ENCODE data around the gene TCTN2.

The TCTN2 gene

DNA sequence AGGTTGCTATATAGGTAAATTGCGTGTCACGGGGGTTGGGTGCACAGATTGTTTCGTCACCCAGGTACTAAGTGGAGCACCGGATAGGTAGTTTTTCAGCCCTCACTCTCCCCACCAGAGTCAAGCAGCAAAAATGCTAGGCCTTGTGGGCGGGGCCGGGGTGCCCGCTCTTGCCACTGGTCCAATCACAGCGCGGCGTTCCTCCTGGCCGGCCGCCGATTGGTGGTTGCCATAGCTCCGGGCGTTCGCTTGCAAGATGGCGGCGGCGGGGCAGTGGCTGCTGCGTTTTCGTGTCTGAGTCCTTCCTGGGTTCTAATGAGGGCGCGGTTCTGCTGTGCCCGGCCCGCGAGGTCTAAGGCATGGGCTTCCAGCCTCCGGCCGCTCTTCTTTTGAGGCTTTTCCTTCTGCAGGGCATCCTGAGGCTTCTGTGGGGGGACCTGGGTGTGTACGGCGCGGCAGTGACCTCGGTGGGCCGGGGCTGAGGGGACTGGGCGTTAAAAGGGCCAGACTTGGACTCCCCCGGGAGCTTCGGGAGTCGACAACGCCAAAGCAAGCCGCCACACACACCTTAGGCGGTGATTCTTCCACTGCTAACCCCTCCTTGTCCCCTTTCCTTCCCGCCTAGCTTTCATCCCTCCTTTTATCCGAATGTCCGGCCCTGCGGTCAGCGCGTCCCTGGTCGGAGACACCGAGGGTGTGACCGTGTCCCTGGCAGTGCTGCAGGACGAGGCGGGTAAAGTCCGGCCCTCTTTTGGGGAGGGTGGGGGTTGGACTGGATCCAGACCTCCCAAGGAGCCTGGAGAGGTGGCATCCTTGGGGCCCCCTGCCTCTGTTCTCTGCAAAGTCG lies at the start of gene TCTN2:
Gene TCTN2, plus strand, starts transcription at position 232 of the 847 bp plus-strand sequence. Its CDS starts 128 bp downstream, at position 360.
- peak; percentile 75 to 77 for DNase-seq (ENCODE audit: low read depth in 2 of 2)

DNA sequence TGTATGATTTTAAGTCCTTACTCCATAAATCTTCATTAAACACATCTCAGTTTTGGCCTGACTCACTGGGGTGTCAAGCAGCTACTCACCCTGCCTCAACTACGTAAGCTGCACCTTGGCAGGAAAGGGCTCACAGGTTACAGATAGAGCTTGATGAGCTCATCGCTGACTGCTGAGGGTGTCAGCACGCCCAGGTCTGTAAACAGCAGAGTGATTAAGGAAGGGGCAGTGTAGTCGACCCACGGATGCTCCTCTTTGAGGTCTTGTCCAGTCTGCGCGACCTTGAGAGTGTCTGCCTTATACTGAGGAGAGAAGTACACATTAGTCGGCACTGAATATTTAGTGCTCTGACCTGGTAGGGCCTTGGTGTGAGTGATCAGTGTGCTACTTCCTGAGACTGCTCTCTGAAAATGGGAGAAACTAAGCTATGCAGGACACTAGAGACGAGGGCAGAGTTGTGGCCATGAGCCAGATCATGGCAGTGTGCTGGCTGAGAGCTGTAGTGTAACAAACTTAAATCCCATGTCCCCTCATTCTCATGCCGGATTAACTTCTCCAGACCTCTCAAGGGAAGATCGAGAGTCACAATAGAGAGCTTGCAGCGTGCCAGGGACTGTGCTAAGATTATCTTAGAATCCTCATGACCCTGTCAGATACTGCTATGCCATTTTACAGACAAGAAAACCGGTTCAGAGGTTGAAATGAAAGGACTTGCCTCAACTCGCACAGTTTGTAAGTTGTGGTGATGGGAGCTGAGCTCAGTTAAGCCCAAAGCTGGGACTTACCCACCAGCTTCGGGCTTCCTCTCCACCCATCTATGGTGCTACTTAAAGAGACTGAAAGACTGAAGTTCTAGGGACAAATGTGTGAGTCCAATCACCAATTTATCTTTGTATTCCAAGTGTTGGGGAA lies 49.0 kb upstream of the TCTN2 start:
- no peak for DNase-seq (ENCODE audit: low read depth in 2 of 2)

DNA sequence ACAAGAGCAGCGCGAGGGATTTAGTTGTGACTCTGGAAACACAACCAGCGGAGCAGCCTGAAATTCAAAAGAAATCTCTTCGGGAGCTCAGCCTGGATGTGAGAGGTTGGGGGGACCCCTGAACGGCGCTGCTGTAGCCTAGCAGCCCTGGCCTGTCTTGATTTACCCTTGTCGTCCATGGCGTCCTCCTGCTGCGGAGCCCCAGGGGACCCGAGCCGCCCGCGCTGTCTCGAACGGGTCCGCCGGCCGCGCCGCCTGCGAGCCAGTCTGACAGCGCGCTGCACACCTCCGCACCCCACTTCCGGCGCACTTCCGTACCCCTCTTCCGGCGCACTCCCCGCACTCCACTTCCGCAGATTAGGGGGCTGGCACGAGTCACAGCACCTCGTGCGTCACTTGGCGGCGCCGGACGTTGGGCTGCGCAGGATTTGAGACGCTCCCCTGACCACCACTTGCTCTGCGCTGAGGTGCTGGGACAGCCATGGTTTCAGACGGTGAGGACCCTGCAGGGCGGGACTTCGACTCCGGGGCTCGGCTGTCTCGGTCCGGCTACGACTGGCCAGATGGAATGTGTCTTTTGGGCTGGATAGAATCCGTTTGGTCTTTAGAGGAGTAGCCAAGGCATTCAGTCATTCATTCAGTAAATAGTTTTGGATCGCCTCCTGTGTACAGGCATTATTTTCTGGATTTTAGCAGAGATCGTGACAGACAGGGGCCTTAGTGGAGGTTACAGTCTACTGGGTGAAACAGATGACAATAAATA lies 37.4 kb upstream of the TCTN2 start, which contains the start of the genes EIF2B1 and GTF2H3:
Gene EIF2B1, minus strand, starts transcription at position 308 of the 763 bp plus-strand sequence. Its CDS starts 129 bp downstream, at position 179.
Gene GTF2H3, plus strand, starts transcription at position 451 of the 763 bp plus-strand sequence. Its CDS starts 31 bp downstream, at position 482.
- DNase-seq (ENCODE audit: low read depth in 2 of 2) = peak; percentile 88 to 90

DNA sequence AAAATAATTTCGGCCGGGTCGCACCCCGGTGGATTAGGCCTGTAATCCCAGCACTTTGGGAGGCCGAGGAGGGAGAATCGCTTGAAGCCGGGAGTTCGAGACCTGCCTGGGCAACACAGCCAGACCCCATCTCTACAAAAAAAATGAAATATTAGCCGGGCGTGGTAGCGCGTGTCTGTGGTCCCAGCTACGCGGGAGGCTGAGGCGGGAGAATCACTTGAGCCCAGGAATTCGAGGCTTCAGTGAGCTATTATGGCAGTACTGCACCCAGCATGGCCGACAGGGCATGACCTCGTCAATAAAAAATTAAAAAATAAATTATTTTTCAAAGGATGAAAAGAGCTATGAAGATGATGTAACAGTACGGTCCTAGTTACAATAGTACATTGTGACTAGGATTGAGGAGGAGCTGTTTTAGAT lies 36.8 kb upstream of the TCTN2 start:
- DNase-seq (ENCODE audit: low read depth in 2 of 2) = no peak

DNA sequence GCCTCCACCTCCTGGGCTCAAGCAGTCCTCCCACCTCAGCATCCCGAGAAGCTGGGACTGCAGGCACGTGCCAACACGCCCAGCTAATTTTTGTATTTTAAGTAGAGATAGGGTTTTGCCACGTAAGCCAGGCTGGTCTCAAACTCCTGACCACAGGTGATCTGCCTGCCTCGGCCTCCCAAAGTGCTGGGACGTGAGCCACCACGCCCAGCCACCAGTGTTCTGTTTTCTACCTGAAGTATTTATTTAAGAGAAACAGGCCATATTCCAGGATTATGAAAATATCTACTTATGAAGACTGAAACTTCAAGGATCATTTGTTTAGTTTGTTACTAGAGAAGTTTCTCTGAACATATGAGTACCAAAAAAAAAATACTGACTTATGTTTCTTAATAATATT lies 27.0 kb upstream of the TCTN2 start:
- DNase-seq (ENCODE audit: low read depth in 2 of 2) = no peak

DNA sequence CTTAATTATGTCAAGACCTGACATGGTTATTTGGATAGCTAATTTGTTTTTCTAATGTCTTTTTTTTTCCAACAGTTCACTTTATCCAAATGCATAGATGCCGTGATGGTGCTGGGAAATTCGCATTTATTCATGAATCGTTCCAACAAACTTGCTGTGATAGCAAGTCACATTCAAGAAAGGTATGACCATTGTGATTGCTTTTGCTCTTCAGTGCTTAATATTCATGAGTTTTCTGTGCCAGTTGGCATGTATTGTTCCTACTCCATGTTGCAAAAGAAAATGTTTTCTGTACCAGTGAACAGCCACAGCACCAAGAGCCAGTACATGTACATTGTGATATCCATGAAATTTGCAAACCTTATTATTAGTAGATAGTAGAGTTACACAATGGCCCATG lies 25.5 kb upstream of the TCTN2 start:
- DNase-seq (ENCODE audit: low read depth in 2 of 2) = no peak

DNA sequence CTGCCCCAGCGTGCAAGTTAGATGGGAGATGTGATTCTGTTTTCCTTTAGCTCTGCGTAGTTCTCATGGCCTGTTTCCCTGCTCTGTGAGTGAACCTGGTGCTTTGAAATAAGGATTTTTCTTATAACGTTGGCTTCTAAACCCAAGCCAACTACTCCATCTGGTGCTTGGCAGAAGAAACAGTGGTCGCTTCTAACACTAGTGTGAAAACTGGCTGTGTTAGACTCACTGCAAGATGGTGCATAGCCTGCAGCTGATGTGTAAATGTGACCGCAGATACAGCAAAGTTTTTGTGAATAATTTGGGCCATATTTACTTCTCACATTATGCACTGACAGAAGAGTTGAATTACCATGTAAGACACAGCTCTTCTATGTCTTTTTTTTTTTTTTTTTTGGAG lies 25.0 kb upstream of the TCTN2 start:
- DNase-seq (ENCODE audit: low read depth in 2 of 2) = no peak

DNA sequence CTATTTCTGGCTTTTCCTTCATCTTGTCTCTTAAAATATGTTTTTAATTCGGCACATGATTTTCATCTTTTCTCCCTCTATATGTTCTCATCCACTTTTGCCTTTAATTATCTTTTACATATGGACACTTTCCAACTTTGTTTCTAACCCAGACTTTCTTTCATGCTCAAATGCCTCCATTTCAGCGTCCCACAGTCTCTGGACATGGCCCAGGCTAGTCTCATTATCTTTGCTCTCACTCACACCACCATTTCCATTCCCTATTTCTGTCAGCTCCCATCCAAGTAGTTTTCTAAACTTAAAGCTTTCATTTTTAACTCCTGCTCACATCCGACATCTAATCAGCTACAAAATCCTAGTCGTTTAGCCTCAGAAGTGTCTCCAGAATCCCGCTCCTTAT lies 22.5 kb upstream of the TCTN2 start:
- DNase-seq (ENCODE audit: low read depth in 2 of 2) = no peak

DNA sequence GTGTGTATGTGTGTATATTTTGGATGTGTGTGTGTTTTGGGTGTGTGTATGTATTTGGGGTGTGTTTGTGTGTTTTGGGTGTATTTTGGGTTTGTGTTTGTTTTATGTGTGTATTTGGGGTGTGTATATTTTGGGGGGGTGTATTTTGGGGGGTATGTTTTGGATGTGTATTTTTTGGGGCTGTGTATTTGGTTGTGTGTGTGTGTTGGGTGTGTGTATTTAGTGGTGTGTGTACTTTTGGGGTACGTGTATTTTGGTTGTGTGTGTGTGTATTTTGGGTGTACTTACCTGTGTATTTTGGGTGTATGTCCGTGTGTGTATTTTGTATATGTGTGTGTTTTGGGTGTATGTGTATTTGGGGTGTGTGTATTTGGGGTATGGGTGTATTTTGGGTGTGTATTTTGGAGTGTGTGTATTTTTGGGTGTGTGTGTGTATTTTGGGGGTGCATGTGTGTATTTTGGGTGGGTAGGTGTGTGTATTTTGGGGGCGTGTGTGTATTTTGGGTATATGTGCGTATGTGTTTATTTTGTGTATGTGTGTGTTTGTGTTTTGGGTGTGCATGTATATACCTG lies 16.7 kb upstream of the TCTN2 start:
- no peak for DNase-seq (ENCODE audit: low read depth in 2 of 2)

DNA sequence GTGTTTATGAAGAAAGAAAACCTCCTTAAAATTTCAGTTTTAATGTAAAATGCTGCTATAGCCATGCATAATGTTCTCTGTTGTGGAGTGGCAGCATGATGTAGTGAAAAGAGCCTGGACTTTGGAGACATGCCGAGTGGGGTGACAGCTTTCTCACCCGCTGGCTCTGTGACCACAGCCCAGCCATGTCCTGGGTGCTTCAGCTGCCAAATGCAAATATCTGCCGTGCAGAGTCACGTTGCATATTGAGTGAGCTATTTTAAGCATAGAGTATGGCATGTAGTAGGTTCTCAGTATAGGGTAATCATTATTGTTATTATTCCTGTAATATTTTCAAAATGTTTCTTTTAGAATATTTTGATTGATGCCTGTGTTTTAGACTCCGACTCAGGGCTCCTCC lies 15.5 kb upstream of the TCTN2 start:
- no peak for DNase-seq (ENCODE audit: low read depth in 2 of 2)

DNA sequence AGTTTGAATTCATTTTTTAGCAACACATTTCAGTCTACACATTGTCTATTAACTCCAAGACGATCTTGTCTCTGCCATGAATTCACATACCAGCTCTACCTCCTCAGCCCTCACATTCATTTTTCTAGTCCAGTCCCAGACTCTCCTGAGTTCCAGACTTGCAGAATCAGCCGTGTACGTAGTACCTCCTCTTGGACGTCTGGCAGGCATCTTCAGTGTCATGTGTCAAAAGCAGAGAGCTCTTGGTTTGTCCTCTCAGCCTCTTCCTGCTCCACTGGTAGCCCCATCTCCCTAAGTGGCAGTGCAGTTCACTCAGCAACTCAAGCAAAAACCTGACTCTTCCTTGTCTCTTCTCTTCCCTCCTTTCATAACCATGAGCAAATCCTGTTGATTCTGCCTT lies 14.5 kb upstream of the TCTN2 start:
- no peak for DNase-seq (ENCODE audit: low read depth in 2 of 2)

DNA sequence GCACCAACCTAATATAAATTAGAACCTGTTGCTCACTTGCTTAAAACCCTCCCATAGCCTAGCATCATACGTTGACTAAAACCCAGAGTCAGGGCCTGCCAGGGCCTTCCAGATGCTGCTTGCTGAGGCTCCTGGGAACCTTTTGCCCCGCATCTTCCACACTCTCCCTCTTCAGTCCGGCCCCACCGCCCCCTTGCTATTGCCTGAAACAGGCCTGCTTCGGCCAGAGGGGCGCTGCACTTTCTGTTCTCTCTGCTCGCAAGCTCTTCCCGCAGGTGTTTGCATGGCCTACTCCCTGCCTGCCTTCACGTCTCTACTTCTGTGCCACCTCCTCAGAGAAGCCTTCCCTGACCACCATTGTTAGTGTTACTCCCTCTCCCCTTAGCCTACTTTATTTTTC lies 13.7 kb upstream of the TCTN2 start:
- DNase-seq (ENCODE audit: low read depth in 2 of 2) = no peak

DNA sequence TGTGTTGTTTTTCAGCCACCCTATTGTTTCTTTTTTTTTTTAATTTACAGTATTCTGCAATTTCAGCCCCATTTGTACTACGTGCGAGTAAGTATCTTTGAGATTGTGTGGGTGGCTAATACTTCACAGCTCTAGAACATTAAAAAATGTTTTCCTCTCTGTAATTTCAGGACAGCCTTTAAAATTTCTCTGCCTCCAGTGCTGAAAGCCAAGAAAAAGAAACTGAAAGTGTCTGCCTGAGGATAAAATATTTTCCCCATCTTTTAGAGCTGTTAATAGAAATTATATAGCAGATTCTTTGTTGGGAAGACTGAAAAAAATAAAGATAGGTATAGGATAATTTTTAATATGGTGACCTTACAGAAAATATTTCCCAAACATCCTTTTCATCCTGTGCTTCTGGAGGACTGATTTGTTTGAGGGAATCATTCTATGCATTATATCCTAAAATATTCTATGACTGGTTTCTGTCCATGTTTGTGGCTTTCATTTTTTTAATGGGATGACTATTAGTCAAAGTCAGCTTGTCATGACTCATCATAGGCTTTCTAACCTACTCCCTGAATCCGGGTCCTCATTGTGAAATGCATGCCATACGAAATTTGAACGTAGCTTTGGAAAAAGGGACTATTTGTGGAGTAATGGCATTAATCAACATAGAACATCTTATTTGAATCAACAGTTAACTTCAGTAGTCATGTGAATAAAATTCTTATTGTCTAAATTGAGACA lies 10.8 kb upstream of the TCTN2 start:
- peak; percentile 80 to 83 for DNase-seq (ENCODE audit: low read depth in 2 of 2)

DNA sequence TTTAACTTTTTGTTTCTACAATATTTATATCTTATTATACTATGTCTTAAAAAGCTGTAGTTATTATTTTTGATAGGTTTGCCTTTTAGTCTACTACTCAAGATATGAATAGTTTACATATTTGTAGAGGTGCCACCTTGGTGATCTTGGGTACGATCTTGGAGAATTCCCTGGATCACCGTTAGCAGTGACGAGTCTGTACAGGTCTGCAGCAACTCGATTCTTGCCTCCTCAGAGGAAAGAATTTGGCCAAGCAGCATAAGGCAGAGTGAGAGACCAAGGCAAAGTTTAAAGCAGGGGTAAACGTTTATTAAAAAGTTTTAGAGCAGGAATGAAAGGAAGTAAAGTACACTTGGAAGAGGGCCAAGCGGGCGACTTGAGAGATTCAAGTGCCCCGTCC lies 3.1 kb upstream of the TCTN2 start:
- no peak for DNase-seq (ENCODE audit: low read depth in 2 of 2)

DNA sequence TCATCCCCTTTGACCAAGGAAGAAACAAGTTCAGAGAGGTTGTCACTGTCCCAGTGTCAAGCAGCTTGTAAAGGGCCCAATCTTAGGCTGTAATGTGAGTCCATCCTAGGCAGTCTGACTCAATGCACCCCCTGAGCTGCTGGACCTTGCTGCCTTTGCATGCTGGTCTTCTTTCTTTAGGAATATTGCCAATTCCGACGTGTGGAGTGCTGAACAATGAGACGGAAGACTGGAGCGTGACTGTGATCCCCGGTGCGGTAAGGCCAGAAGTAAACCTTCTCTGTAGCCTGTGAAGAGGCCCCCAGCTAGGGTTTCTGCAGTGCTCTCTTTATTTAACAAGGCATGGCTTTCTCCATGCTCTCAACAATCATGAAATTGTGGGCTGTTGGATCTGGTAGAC lies 963 bp downstream of the TCTN2 start:
- no peak for DNase-seq (ENCODE audit: low read depth in 2 of 2)

DNA sequence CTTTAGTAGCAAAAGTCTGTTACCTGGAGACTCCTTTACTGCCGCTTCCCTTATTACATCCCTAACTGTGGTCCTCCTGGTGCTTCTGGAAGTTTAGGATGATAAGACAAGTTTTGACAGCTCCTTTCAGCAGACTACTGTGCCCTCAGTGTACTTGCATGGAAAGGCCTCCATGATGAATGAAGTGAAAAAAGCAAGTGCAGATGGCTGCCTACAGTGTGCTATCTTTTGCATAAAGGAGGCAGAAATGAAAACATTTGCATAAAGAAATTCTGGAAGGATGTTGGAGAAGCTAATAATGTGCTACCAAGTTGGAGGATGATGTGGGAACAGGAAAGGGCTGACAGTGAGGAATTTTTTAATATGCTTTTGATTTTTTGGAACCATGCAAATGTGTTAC lies 4.5 kb downstream of the TCTN2 start:
- no peak for DNase-seq (ENCODE audit: low read depth in 2 of 2)

DNA sequence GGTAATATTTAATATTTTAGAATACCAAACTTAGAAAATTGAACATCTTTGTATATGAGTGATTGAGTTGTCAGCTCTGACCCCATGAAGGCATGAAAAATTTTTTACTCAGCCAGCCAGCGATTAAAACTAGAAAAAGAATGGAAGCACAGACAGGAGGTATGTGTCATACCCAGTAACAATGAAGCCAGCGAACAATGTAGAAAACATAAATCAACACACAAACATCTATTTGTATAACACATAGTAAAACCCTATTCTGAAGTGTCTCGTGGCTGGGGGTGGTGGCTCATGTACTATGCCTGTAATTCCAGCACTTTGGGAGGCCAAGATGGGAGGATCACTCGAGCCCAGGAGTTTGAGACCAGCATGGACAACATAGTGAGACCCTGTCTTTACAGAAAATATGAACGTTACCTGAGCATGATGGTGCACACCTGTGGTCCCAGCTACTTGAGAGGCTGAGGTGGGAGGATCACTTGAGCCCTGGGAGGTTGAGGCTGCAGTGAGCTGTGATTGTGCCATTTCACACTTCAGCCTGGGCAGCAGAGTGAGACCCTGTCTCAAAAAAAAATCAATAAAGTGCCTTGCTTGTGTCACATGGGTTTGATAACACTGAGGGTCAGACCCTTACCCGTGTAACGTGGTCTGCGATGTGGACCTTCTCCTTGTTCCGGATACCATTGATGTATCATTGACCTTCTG lies 5.9 kb downstream of the TCTN2 start:
- no peak for DNase-seq (ENCODE audit: low read depth in 2 of 2)

DNA sequence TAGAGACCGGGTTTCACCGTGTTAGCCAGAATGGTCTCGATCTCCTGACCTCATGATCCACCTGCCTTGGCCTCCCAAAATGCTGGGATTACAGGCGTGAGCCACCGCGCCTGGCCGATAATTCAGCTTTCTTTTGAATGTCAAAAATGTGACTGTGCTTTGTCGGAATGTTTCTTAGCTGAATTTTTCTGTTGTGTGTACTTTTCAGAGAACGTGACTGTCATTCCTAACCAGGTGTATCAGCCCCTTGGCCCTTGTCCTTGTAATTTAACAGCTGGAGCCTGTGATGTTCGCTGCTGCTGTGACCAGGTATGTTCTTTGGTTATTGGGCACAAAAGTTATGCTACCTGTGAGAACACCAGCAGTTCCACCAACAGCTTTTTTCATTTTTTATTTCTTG lies 8.1 kb downstream of the TCTN2 start:
- no peak for DNase-seq (ENCODE audit: low read depth in 2 of 2)

DNA sequence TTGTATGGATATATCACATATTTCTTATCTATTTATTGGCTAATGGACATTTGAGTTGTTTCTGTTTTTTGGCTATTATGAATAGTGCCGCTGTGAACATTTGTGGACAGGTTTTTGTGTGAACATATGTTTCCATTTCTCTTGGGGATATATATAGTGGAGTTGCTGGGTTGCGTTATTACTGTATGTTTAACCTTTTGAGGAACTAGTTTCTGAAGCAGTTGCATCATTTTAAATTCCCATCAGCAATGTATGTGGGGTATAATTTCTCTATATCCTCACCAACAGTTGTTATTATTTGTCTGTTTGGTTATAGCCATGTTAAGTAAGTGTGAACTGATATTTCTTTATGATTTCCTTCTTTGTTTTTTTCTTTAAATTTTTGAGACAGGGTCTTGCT lies 10.7 kb downstream of the TCTN2 start:
- no peak for DNase-seq (ENCODE audit: low read depth in 2 of 2)

DNA sequence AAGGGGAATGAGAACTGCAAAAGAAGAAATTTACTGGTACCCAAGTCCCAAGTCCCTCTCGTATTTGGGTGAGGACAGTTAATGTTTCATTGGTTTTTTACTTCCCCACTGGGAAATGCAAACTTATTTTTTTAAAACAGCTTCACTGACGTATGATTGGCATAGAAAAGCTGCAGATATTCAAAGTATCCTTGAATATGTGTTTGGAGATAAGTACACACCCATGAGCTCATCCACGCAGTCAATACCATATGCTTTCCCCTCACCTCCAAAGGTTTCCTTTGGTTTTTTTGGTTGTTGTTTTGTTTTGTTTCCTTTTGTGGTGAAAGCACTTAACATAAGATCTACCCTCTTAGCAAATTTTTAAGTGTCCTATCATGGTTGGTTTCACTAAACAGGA lies 13.1 kb downstream of the TCTN2 start:
- DNase-seq (ENCODE audit: low read depth in 2 of 2) = no peak
